Hepatocyte (in vitro differentiated cells): Measurements from ENCODE around the gene CEP152. TPM values are rescaled to one million over a fixed set of nuclear protein-coding genes. Genes with fewer than 3 reads are reported as not detected.
A peak's percentile ranks its signal among the peaks of the same experiment; 100 is the strongest.
"Not testable (repeated sequence)": the region's sequence is repeated elsewhere in the genome, so short reads cannot be mapped to it uniquely, and the experiment has no call there.

ENCODE experiments used
- DNase-seq: peaks from one replicate; pipeline ENCODE4 v3.0.0-alpha.2; 2016; ENCODE audit warnings: low spot score
- H2AFZ ChIP-seq: fragments of 200-600 bp; sonication (generic); 2 replicates; pipeline ENCODE4 v1.6.0; 2016; ENCODE audit warnings: antibody characterized with exemption, mild to moderate bottlenecking
- H3K27ac ChIP-seq: fragments of 200-600 bp; sonication (generic); 2 replicates; pipeline ENCODE4 v1.5.1; 2016; ENCODE audit warnings: mild to moderate bottlenecking
- H3K27me3 ChIP-seq: fragments of 200-600 bp; sonication (generic); 2 replicates; pipeline ENCODE4 v1.6.1; 2016
- H3K36me3 ChIP-seq: fragments of 200-600 bp; sonication (generic); replicated peaks from 2 replicates; pipeline ENCODE4 v1.5.1; 2016; ENCODE audit warnings: low read depth; ENCODE audit not compliant: insufficient read depth
- H3K4me1 ChIP-seq: fragments of 200-600 bp; sonication (generic); 2 replicates; pipeline ENCODE4 v1.5.1; 2016; ENCODE audit warnings: mild to moderate bottlenecking, moderate library complexity; ENCODE audit not compliant: insufficient read depth
- H3K4me2 ChIP-seq: fragments of 200-600 bp; sonication (generic); 2 replicates; pipeline ENCODE4 v1.6.0; 2016
- H3K4me3 ChIP-seq: fragments of 200-600 bp; sonication (generic); 2 replicates; pipeline ENCODE4 v1.5.1; 2016; ENCODE audit warnings: mild to moderate bottlenecking
- H3K79me2 ChIP-seq: fragments of 200-600 bp; sonication (generic); 2 replicates; pipeline ENCODE4 v1.6.0; 2017; ENCODE audit warnings: mild to moderate bottlenecking
- H3K9me2 ChIP-seq: fragments of 200-600 bp; sonication (generic); replicated peaks from 2 replicates; pipeline ENCODE4 v1.6.0; 2017; ENCODE audit warnings: mild to moderate bottlenecking; ENCODE audit not compliant: insufficient read depth
- H3K9me3 ChIP-seq: fragments of 200-600 bp; sonication (generic); 2 replicates; pipeline ENCODE4 v1.5.1; 2016; ENCODE audit warnings: low read depth, mild to moderate bottlenecking
- H4K20me1 ChIP-seq: fragments of 200-600 bp; sonication (generic); 2 replicates; pipeline ENCODE4 v1.6.0; 2016; ENCODE audit warnings: mild to moderate bottlenecking; ENCODE audit not compliant: insufficient read depth, poor library complexity, severe bottlenecking
- CTCF ChIP-seq: fragments of 200-600 bp; sonication (generic); IDR thresholded peaks from 2 replicates; pipeline ENCODE4 v1.5.1; 2016; ENCODE audit warnings: antibody characterized with exemption, mild to moderate bottlenecking; ENCODE audit not compliant: poor library complexity
- EZH2 ChIP-seq: fragments of 200-600 bp; sonication (generic); IDR thresholded peaks from 2 replicates; pipeline ENCODE4 v1.6.1; 2016; ENCODE audit warnings: antibody characterized with exemption, mild to moderate bottlenecking, borderline replicate concordance
- EZH2phosphoT487 ChIP-seq: fragments of 200-600 bp; sonication (generic); IDR thresholded peaks from one replicate; pipeline ENCODE4 v1.6.1; 2018; ENCODE audit warnings: antibody characterized with exemption, mild to moderate bottlenecking, low read depth, moderate library complexity; ENCODE audit not compliant: unreplicated experiment, severe bottlenecking
- WGBS: methylation state at CpG from one replicate; pipeline ENCODE4 v1.1.6; 2016; ENCODE audit warnings: low lambda C conversion rate; ENCODE audit errors: missing lambda C conversion rate; 5-methylcytosine and 5-hydroxymethylcytosine counted together
- polyA plus RNA-seq: library from polyadenylated mRNA; unstranded; fragments of >200 nt; fragmentation: Nextera tagmentation; extraction: Ambion mirVana; gene quantifications from 2 replicates; pipeline ENCODE4 v1.2.1, GENCODE V29; 2016
- total RNA-seq: library from RNA; depleted of rRNA; stranded (reverse); fragments of >200 nt; gene quantifications from 2 replicates; pipeline ENCODE4 v1.2.3, GENCODE V29; 2014

Gene CEP152
- total and polyA plus RNA-seq, 2 experiments from 2014 or later, result 4.7 to 6.3 TPM

- Histone ChIP-seq H2AFZ (no peak overlapping the region), H3K4me3 (no peak overlapping the region), H4K20me1 (no peaks in the 10 kb centered on the region), H3K4me2 (no peak overlapping the region), H3K27ac (no peak overlapping the region), H3K36me3 (no peaks in the 10 kb centered on the region), H3K79me2 (no peaks in the 10 kb centered on the region), H3K9me2 (no peaks in the 10 kb centered on the region), H3K9me3 (no peaks in the 10 kb centered on the region), H3K4me1 (no peaks in the 10 kb centered on the region), H3K27me3 (no peaks in the 10 kb centered on the region)
- WGBS, result 93% methylated on average over 3 of the region's 3 CpGs
- no peak for TF ChIP-seq EZH2phosphoT487
- no peak for TF ChIP-seq CTCF
- TF ChIP-seq EZH2, result no peak
- DNase-seq, result no peak
Measured at GRCh38 chr15:48795901-48796300, 15.0 kb downstream of the CEP152 start.

- Histone ChIP-seq H3K9me2 (no peaks in the 10 kb centered on the region), H3K79me2 (no peaks in the 10 kb centered on the region), H3K4me3 (no peak overlapping the region), H3K27me3 (no peaks in the 10 kb centered on the region), H3K4me2 (no peak overlapping the region), H3K4me1 (no peaks in the 10 kb centered on the region), H3K9me3 (no peaks in the 10 kb centered on the region), H3K27ac (peak overlapping the region; percentile 4), H3K36me3 (no peaks in the 10 kb centered on the region), H2AFZ (peak overlapping the region; percentile 44), H4K20me1 (no peaks in the 10 kb centered on the region)
- DNase-seq, result no peak
- TF ChIP-seq CTCF (no peak), EZH2 (no peak), EZH2phosphoT487 (no peak)
- WGBS, result 94% methylated on average over 2 of the region's 2 CpGs
Measured at GRCh38 chr15:48794697-48795134, 16.2 kb downstream of the CEP152 start.

GRCh38 chr15:48792408-48792807 is 18.5 kb downstream of the CEP152 start:
- H3K9me3 ChIP-seq, result no peaks in the 10 kb centered on the region
- H3K27ac ChIP-seq, result no peak overlapping the region
- H4K20me1 ChIP-seq, result no peaks in the 10 kb centered on the region
- H3K4me1 ChIP-seq, result no peaks in the 10 kb centered on the region
- TF ChIP-seq EZH2, result no peak
- no peak for TF ChIP-seq CTCF
- TF ChIP-seq EZH2phosphoT487, result no peak
- H3K4me2 ChIP-seq, result no peak overlapping the region
- no peaks in the 10 kb centered on the region for H3K36me3 ChIP-seq
- no peaks in the 10 kb centered on the region for H3K9me2 ChIP-seq
- DNase-seq, result no peak
- no peaks in the 10 kb centered on the region for H3K79me2 ChIP-seq
- H3K4me3 ChIP-seq, result no peak overlapping the region
- H3K27me3 ChIP-seq, result no peaks in the 10 kb centered on the region
- WGBS, result 70% methylated on average over 3 of the region's 3 CpGs
- H2AFZ ChIP-seq, result no peak overlapping the region

DNA sequence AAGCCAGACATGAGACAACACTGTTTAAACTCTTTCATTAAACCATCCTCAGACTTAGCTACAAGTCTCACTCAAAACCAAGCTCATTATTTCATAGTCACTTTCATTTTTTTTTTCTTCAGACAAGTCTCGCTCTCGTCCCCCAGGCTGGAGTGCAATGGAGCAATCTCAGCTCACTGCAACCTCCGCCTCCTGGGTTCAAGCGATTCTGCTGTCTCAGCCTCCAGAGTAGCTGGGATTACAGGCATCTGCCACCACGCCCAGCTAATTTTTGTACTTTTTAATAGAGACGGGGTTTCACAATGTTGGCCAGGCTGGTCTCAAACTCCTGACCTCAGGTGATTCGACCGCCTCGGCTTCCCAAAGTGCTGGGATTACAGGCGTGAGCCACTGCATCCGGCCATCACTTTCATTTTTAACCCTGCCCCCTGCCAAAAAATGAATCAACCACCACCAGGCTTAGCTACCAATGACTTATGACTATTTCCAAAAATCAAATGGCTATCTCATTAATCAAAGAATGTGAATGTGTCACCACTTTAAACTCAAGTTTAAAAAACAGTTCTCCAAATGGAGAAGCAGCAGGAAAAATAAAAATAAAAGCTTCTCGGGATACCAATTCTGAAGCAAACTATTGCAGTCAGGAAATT is 20.3 kb downstream of the CEP152 start:
- H3K4me2 ChIP-seq, H3K9me2 ChIP-seq, H2AFZ ChIP-seq, H4K20me1 ChIP-seq, H3K79me2 ChIP-seq, H3K27me3 ChIP-seq, H3K9me3 ChIP-seq, H3K4me3 ChIP-seq, H3K36me3 ChIP-seq, H3K4me1 ChIP-seq, DNase-seq, H3K27ac ChIP-seq: not testable (repeated sequence)
- WGBS, result 99% methylated on average over 12 of the region's 12 CpGs
